GM18505 (cell line): Measurements from ENCODE around the gene CIT.
"Not testable (repeated sequence)": the region's sequence is repeated elsewhere in the genome, so short reads cannot be mapped to it uniquely, and the experiment has no call there.

Experiments
- ATAC-seq: cut with Tn5 transposase; IDR thresholded peaks from one replicate; pipeline ENCODE4 v1.9.1; 2021; ENCODE audit not compliant: unreplicated experiment
- POLR2A ChIP-seq: IDR thresholded peaks from 4 replicates; pipeline ENCODE4 v1.6.1; 2011; ENCODE audit warnings: borderline replicate concordance; ENCODE audit not compliant: insufficient read depth, insufficient read length; ENCODE audit errors: extremely low read depth

The CIT gene, protein sequence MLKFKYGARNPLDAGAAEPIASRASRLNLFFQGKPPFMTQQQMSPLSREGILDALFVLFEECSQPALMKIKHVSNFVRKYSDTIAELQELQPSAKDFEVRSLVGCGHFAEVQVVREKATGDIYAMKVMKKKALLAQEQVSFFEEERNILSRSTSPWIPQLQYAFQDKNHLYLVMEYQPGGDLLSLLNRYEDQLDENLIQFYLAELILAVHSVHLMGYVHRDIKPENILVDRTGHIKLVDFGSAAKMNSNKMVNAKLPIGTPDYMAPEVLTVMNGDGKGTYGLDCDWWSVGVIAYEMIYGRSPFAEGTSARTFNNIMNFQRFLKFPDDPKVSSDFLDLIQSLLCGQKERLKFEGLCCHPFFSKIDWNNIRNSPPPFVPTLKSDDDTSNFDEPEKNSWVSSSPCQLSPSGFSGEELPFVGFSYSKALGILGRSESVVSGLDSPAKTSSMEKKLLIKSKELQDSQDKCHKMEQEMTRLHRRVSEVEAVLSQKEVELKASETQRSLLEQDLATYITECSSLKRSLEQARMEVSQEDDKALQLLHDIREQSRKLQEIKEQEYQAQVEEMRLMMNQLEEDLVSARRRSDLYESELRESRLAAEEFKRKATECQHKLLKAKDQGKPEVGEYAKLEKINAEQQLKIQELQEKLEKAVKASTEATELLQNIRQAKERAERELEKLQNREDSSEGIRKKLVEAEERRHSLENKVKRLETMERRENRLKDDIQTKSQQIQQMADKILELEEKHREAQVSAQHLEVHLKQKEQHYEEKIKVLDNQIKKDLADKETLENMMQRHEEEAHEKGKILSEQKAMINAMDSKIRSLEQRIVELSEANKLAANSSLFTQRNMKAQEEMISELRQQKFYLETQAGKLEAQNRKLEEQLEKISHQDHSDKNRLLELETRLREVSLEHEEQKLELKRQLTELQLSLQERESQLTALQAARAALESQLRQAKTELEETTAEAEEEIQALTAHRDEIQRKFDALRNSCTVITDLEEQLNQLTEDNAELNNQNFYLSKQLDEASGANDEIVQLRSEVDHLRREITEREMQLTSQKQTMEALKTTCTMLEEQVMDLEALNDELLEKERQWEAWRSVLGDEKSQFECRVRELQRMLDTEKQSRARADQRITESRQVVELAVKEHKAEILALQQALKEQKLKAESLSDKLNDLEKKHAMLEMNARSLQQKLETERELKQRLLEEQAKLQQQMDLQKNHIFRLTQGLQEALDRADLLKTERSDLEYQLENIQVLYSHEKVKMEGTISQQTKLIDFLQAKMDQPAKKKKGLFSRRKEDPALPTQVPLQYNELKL (N-terminal part only)

DNA sequence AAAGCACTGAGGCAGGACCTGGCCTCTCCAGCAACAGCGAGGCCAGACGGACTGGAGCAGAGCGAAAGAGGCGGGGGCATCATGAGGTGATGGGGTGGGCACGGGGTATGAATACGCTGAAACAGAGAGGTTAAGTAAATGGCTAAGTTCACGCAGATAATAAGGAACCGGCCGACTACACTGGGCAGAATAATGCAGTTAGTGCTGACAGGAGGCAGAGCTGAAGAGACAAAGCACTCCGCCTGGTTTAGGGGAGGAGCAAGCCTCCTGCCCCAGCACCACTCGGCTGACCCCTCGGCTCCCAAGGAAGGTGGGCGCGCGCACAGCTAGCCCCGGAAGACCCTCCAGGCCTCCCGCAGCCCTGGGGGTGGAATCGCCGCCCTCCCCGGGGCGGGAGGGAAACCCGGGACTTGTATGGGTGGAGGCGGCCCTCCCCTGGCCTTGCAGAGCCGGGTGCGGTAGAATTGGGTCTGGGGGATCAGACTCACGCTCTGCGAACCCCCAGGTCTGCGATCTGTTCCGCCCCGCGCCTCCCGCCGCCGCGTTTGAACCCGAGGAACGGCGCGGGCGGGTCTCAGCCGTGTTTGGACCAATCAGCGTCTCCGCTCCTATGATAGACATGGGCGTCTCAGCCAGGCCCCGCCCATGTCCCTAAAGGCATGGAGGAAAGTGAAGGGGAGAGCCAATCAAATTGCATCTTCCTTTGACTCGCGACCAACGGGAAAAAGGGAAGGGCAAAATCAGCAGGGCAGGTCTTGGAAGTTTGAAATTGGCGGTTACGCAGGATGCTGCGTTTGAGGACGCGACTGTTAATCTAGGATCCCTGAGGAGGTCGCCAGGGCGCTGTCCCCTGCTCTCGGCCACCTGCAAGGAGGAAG, at the start of gene CIT:
CIT (minus strand) TSS at position 560 of the 878 bp plus-strand sequence. CDS start 1,152 bp downstream, outside the sequence.
- TF ChIP-seq POLR2A: peak; percentile 52
- peak; percentile 98 for ATAC-seq

DNA sequence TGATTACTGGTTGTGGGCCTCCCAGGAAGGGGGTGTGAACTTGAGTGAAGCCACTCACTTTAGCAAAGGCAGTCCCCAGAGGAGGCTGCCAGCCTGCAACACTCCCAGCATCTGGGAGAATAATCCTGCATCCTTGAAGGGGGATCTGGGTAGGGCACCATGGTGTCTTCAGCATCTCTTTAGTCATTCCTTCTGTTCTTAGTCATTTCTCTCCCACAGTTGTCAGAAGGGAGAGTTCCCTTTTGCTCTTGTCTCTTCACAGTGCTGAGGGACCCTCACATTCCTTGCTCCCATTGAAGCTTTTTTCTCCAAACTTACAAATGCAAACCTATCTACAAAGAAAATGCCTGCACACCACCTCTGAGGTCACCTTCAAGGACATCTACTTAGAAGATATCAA, 48.1 kb upstream of the CIT start:
- no peak for TF ChIP-seq POLR2A
- no peak for ATAC-seq

- TF ChIP-seq POLR2A: no peak
- no peak for ATAC-seq
These were observed 42.9 kb upstream of the CIT start for GRCh38 chr12:119920064-119920463.

- no peak for TF ChIP-seq POLR2A
- ATAC-seq: no peak
These were observed 38.9 kb upstream of the CIT start for GRCh38 chr12:119915894-119916510.

- TF ChIP-seq POLR2A: no peak
These were observed 37.5 kb upstream of the CIT start for GRCh38 chr12:119914666-119915065.

DNA sequence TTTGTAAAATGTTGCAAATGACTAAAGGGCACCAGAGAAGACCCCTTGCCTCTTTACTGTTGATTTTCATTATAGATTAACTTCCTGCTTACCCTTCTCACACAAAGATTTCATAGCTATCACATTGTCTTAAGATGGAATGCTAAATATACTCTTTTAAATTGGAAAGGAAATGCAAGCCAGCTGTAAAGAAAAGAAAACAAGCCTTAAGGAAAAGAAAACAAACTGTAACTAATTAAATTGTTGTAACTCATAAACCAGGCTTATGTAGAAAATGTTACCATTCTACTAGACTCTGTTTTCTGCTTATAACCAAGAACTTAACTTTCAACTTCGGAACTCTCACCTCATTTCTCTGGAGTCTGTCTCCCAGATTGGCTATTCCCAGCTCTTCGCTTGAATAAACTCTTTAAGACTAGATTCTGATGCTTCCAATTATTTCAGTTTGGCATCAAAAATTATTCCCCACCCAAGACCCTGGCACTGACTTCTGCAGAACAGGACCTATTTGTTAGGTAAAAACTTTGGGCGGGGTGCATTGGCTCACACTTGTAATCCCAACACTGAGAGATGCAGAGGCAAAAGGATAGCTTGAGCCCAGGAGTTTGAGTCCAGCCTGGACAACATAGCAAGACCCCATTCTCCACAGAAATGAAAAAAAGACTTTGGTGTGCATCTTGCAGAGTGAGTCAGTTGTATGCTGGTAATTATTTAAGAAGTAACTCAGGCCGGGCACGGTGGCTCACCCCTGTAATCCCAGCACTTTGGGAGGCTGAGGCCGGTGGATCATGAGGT, 36.6 kb upstream of the CIT start:
- TF ChIP-seq POLR2A: no peak
- ATAC-seq: no peak

More at GRCh38 chr12:119914666-119915065, 37.5 kb upstream of the CIT start:
- ATAC-seq: no peak

DNA sequence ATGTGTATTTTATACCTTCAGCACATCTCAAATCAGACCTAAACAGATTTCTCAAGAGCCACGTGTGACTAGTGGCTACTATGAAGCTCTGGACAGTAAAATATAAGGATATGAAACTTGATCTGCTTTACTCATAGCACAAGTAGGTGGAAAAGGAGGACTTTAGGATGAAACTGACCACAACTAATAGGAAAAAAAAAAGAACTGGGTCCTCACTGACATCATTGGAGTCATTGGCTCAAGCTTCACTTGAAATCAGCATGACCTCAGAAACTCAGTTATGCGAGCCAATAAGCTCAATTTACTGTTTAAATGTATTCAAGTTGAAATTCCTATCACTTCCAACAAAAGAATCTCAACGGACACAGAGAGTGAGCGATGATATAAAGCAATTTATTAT, 34.1 kb upstream of the CIT start:
- TF ChIP-seq POLR2A: no peak
- ATAC-seq: no peak

DNA sequence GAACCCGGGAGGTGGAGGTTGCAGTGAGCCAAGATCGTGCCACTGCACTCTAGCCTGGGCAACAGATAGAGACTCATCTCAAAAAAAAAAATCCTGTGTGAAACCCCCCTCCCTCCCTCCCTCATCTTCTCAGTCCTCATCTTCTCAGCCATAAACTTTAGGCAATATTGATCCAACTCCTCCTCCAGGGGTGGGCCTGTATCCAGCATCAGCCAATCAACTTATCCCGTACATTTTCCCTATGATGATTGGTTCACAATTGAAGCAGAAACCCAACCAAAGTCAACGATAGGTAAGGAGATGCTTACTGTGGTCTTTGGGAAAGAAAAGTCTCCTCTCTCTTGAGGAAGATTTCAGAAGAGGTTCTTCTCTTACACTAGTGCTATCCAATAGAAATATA, 33.5 kb upstream of the CIT start:
- ATAC-seq: no peak
- TF ChIP-seq POLR2A: no peak

DNA sequence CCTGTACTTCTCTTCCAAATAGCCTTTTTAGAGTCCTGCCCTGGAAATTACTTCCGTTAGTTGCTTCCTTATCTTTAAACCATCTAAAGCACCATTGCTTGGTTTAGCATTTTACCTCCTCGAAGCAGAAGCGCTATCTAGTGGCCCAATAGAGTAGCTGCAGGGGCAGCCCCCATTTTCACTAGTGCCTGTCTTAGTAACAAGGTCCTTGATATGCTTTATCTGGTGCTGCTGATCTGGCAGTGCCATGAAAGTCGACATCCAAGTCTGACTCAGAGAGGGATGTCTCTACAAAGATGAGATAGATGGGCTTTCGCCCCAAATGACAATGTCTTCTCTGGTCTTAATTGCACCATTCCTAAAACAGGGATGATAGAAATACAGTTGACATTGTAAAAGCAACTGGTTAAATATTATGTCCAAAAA, 25.0 kb upstream of the CIT start:
- ATAC-seq: no peak
- no peak for TF ChIP-seq POLR2A

DNA sequence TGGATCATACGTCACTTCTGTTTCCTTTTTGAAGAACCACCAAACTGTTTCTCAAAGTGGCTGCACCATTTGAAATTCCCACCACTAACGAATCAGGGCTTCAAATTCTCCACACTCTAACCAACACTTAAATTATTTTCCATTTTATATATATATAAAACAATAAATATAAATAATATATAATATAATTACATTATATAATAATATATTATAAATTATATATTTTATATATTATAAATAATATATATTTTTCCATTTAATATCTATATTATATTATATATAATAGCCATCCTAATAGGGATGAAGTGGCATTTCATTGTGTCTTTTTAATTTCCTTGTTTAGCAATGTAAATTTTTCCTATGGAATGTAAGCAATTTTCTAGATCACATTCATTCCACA, 24.6 kb upstream of the CIT start:
- ATAC-seq: no peak
- no peak for TF ChIP-seq POLR2A

DNA sequence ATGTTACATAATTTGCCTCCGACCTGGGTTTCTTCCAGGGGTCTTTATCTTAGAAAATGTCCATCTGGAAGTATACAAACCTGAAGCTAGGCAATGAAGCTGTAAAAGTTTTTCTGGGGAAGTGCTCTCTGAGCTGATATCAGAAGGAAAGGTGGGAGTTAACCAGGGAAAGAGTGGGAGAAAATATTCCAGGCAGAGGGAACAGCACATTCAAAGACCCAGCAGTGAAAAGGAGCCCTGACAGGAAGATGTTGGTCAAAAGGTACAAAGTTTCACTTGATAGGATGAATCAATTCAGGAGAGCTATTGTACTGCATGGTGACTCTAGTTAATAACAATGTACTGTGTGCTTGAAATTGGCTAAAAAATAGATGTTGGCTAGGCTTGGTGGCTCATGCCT, 17.8 kb upstream of the CIT start:
- no peak for TF ChIP-seq POLR2A
- ATAC-seq: no peak

DNA sequence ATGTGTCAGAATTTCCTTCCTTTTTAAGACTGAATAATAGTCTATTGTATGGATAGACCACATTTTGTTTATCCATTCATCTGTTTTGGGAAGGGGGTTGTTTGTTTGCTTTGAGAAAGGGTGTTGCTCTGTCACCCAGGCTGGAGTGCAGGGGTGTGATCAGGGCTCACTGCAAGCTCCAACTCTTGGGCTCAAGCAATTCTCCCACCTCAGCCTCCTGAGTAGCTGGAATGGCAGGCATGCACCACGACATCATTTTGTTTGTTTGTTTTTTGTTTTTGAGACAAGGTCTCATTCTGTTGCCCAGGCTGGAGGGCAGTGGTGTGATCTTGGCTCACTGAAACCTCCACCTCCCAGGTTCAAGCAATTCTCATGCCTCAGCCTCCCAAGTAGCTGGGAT, 15.5 kb upstream of the CIT start:
- not testable (repeated sequence) for ATAC-seq

DNA sequence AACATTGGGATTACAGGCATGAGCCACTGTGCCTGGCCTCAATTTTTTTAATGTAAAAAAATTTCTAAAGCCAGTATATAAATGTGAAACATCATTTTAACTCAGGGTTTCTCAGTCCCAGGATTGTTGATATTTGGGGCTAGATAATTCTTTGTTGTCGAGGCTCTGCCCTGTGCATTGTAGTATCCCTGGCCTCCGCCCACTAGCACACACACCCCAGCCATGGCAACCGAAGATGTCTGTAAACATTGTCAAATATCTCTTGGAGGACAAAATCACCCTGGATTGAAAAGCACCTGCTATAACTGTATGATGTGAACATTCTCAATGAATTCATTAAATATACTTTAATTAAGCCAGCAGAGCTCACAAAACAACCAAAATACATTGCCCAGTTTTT, 8.4 kb upstream of the CIT start:
- no peak for ATAC-seq
- no peak for TF ChIP-seq POLR2A

DNA sequence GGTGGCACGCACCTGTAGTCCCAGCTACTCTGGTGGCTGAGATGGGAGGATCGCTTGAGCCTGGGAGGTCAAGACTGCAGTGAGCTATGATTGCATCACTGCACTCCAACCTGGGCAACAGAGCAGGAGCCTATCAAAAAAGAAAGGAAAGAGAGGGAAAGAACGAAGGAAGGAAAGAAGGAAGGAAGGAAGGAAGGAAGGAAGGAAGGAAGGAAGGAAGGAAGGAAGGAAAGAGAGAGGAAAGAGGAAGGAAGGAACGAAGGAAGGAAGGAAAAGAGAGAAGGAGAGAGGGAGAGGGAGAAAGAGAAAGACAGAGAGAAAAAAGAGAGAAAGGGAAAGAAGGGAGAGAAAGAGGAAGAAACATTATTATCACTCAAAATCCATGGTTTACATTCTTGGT, 6.7 kb upstream of the CIT start:
- ATAC-seq: not testable (repeated sequence)
